GM12878 (cell line): Measurements from ENCODE around the gene SLAMF8. TPM values are rescaled to one million over a fixed set of nuclear protein-coding genes. Genes with fewer than 3 reads are reported as not detected.

Experiments used
- CBX5 ChIP-seq: sonication (generic); IDR thresholded peaks from 2 replicates; pipeline ENCODE4 v1.6.1; 2016; ENCODE audit warnings: low read depth, moderate library complexity, mild to moderate bottlenecking, inconsistent platforms
- EZH2 ChIP-seq: IDR thresholded peaks from 2 replicates; pipeline ENCODE4 v1.6.1; 2012; ENCODE audit warnings: low read depth, mild to moderate bottlenecking, control low read depth, inconsistent platforms, low read length, borderline replicate concordance; ENCODE audit not compliant: control insufficient read depth
- HCFC1 ChIP-seq: fragments of 150-350 bp; IDR thresholded peaks from 2 replicates; pipeline ENCODE4 v1.6.1; 2014; ENCODE audit warnings: low read length
- HSF1 ChIP-seq: fragments of 150-350 bp; IDR thresholded peaks from 2 replicates; pipeline ENCODE4 v1.6.1; 2014; ENCODE audit warnings: mild to moderate bottlenecking, low read depth, low read length
- IKZF2 ChIP-seq, 2 experiments: fragments of 450-650 bp; IDR thresholded peaks; 2 replicates each; pipeline ENCODE4 v1.6.1; 2017; ENCODE audit warnings: mild to moderate bottlenecking in 2 of 2, moderate library complexity in 2 of 2
- MTA2 ChIP-seq: fragments of 450-650 bp; IDR thresholded peaks from 2 replicates; pipeline ENCODE4 v1.6.1; 2016; ENCODE audit warnings: low read depth, mild to moderate bottlenecking, moderate library complexity
- NFIC ChIP-seq: IDR thresholded peaks from 2 replicates; pipeline ENCODE4 v1.6.1; 2012; ENCODE audit warnings: low read depth, mild to moderate bottlenecking, inconsistent platforms, low read length, moderate library complexity
- PML ChIP-seq: IDR thresholded peaks from 2 replicates; pipeline ENCODE4 v1.6.1; 2012; ENCODE audit warnings: low read length, inconsistent platforms
- RAD51 ChIP-seq: fragments of 450-650 bp; IDR thresholded peaks from 2 replicates; pipeline ENCODE4 v1.6.1; 2016; ENCODE audit warnings: moderate library complexity, mild to moderate bottlenecking, inconsistent platforms
- RBBP5 ChIP-seq: fragments of 200-600 bp; sonication (generic); conservative IDR thresholded peaks from 2 replicates; pipeline ENCODE4 v1.6.1; 2016
- RCOR1 ChIP-seq: conservative IDR thresholded peaks from 2 replicates; pipeline ENCODE4 v1.6.1; 2012; ENCODE audit warnings: low read depth, low read length, improper control_type of control experiment
- SIX5 ChIP-seq: IDR thresholded peaks from 2 replicates; pipeline ENCODE4 v1.6.1; 2011; ENCODE audit warnings: mild to moderate bottlenecking, low read depth, low read length, moderate library complexity; ENCODE audit not compliant: severe bottlenecking
- STAT1 ChIP-seq: fragments of 450-650 bp; conservative IDR thresholded peaks from 2 replicates; pipeline ENCODE4 v1.6.1; 2014; ENCODE audit warnings: antibody characterized with exemption, mild to moderate bottlenecking
- TAF1 ChIP-seq: IDR thresholded peaks from 2 replicates; pipeline ENCODE4 v1.6.1; 2011; ENCODE audit warnings: mild to moderate bottlenecking, low read depth, low read length, borderline replicate concordance
- YY1 ChIP-seq: IDR thresholded peaks from 2 replicates; pipeline ENCODE4 v1.6.1; 2011; ENCODE audit warnings: low read depth, mild to moderate bottlenecking, low read length
- ZNF687 ChIP-seq: fragments of 450-650 bp; IDR thresholded peaks from 2 replicates; pipeline ENCODE4 v1.6.1; 2017; ENCODE audit warnings: mild to moderate bottlenecking, moderate library complexity
- polyA plus RNA-seq, 11 experiments: library from polyadenylated mRNA; depleted of rRNA in 4 of 11; unstranded in 6 of 11; stranded (reverse) in 5 of 11; fragments of >200 nt; fragmentation: Nextera tagmentation in 4 of 11; fragmentation: Illumina TruSeq in 1 of 11; extraction: Ambion mirVana in 4 of 11; extraction: Trizol in 1 of 11; gene quantifications; 1 replicate in 1 of 11; 2 replicates in 10 of 11; pipeline versions ENCODE4 v1.2.1 to v1.2.3, GENCODE V29; 2011 to 2016; ENCODE audit warnings: inconsistent platforms in 2 of 11, missing spikeins in 2 of 11, low read depth in 1 of 11
- total RNA-seq, 4 experiments: library from RNA; depleted of rRNA in 3 of 4; stranded (reverse); fragments of >200 nt in 3 of 4; fragmentation: Illumina TruSeq in 1 of 4; extraction: Trizol in 1 of 4; gene quantifications; 2 replicates each; pipeline versions ENCODE4 v1.2.1 to v1.2.3, GENCODE V29; 2013 to 2021
- TF ChIP-seq, protein P1 (sequence below): fragments of 450-650 bp; formaldehyde crosslinking; IDR thresholded peaks from 2 replicates; pipeline ENCODE4 v1.4.0; 2022; ENCODE audit warnings: mild to moderate bottlenecking, moderate library complexity
- TF ChIP-seq, protein P2 (sequence below): fragments of 450-650 bp; IDR thresholded peaks from 2 replicates; pipeline ENCODE4 v1.6.1; 2016; ENCODE audit warnings: mild to moderate bottlenecking

The SLAMF8 gene
- total and polyA plus RNA-seq, 10 of the 15 experiments (the other 5 are each of a cell fraction or from before 2014, with no cell fraction given), result 0.04 to 0.69 (median 0.10) TPM; not detected in 3

GRCh38 chr1:159780583-159781582 lies 45.8 kb upstream of the SLAMF8 start, which contains the start of gene DUSP23 (continued):
- TF ChIP-seq, protein P1, sequence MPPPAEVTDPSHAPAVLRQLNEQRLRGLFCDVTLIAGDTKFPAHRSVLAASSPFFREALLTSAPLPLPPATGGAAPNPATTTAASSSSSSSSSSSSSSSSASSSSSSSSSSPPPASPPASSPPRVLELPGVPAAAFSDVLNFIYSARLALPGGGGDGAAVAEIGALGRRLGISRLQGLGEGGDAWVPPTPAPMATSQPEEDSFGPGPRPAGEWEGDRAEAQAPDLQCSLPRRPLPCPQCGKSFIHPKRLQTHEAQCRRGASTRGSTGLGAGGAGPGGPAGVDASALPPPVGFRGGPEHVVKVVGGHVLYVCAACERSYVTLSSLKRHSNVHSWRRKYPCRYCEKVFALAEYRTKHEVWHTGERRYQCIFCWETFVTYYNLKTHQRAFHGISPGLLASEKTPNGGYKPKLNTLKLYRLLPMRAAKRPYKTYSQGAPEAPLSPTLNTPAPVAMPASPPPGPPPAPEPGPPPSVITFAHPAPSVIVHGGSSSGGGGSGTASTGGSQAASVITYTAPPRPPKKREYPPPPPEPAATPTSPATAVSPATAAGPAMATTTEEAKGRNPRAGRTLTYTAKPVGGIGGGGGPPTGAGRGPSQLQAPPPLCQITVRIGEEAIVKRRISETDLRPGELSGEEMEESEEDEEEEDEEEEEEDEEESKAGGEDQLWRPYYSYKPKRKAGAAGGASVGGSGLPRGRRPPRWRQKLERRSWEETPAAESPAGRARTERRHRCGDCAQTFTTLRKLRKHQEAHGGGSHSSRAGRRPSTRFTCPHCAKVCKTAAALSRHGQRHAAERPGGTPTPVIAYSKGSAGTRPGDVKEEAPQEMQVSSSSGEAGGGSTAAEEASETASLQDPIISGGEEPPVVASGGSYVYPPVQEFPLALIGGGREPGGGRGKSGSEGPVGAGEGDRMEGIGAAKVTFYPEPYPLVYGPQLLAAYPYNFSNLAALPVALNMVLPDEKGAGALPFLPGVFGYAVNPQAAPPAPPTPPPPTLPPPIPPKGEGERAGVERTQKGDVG, result no peak
- TF ChIP-seq RBBP5 (no peak), HCFC1 (no peak), SIX5 (no peak), STAT1 (no peak), EZH2 (no peak), NFIC (no peak), IKZF2 (IDR thresholded peaks at IDR 0.05) (peak; percentile 84 to 89), RAD51 (peak; percentile 60; the same call in 1 of the 2 replicates), CBX5 (0 out of 2 replicates have a peak, but pooled peaks have one; percentile 35), YY1 (peak; percentile 43; the same call in 1 of the 2 replicates), HSF1 (no peak), TAF1 (no peak), MTA2 (no peak), ZNF687 (peak; percentile 27; the same call in 1 of the 2 replicates), PML (no peak), RCOR1 (no peak)
- TF ChIP-seq, protein P2, sequence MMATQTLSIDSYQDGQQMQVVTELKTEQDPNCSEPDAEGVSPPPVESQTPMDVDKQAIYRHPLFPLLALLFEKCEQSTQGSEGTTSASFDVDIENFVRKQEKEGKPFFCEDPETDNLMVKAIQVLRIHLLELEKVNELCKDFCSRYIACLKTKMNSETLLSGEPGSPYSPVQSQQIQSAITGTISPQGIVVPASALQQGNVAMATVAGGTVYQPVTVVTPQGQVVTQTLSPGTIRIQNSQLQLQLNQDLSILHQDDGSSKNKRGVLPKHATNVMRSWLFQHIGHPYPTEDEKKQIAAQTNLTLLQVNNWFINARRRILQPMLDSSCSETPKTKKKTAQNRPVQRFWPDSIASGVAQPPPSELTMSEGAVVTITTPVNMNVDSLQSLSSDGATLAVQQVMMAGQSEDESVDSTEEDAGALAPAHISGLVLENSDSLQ, result peak; percentile 82
